ENCODE results near the gene KRTAP5-4.
A peak's percentile ranks its signal among the peaks of the same experiment; 100 is the strongest.

- peak in 1 of 7 experiments; percentile 1 for TF ChIP-seq CTCF (IDR thresholded peaks at IDR 0.05)
- TF ChIP-seq POLR2A (IDR thresholded peaks at IDR 0.05), result no peak
Observed at GRCh38 chr11:1573077-1573902, 48.6 kb downstream of the KRTAP5-4 start.
